CD4-positive, alpha-beta memory T cell (primary cell): ENCODE data around the gene ANKMY2. TPM values are rescaled to one million over a fixed set of nuclear protein-coding genes. Genes with fewer than 3 reads are reported as not detected.

ENCODE experiments used
- CTCF ChIA-PET: fragments of 350-600 bp; sonication (Branson Sonifier 250); formaldehyde crosslinking; loops from one replicate; lab custom pipeline; 2021; ENCODE audit warnings: inconsistent platforms; ENCODE audit not compliant: partially characterized antibody; lab: Charles Lee
- POLR2A ChIA-PET: fragments of 350-600 bp; sonication (Branson Sonifier 250); formaldehyde crosslinking; loops from one replicate; lab custom pipeline; 2021; ENCODE audit not compliant: partially characterized antibody; lab: Charles Lee
- DNase-seq, 5 donors: peaks; one replicate each; pipeline versions ENCODE4 v3.0.0 to v3.0.0-alpha.2; 2020 to 2022; ENCODE audit warnings: mixed read lengths in 1 of 5
- H3K27ac ChIP-seq: one replicate; pipeline ENCODE4 v1.7.0; 2013; ENCODE audit warnings: low read depth, low read length
- H3K27me3 ChIP-seq: 2 replicates; pipeline ENCODE4 v1.7.0; 2013; ENCODE audit warnings: mild to moderate bottlenecking, low read length, moderate library complexity; ENCODE audit not compliant: insufficient read depth
- H3K36me3 ChIP-seq: 2 replicates; pipeline ENCODE4 v1.7.0; 2013; ENCODE audit warnings: mild to moderate bottlenecking, low read length, moderate library complexity; ENCODE audit not compliant: insufficient read depth
- H3K4me1 ChIP-seq: 2 replicates; pipeline ENCODE4 v1.7.0; 2013; ENCODE audit warnings: mild to moderate bottlenecking, low read length, moderate library complexity; ENCODE audit not compliant: insufficient read depth
- H3K4me3 ChIP-seq, 2 donors: one replicate each; pipeline ENCODE4 v1.7.0; 2013; ENCODE audit warnings: low read length in 2 of 2, mild to moderate bottlenecking in 1 of 2
- H3K9me3 ChIP-seq, 2 donors: one replicate each; pipeline ENCODE4 v1.7.0; 2013; ENCODE audit warnings: low read length in 2 of 2, control low read depth in 1 of 2; ENCODE audit not compliant: control insufficient read depth in 1 of 2
- H3K27ac Mint-ChIP-seq, 7 donors: one replicate each; pipeline ENCODE4 v1.8.0; 2020 to 2021; ENCODE audit warnings: mixed read lengths in 7 of 7, mild to moderate bottlenecking in 6 of 7, inconsistent platforms in 3 of 7, moderate library complexity in 3 of 7
- H3K27me3 Mint-ChIP-seq, 2 donors: one replicate each; pipeline ENCODE4 v1.8.0; 2020 to 2021; ENCODE audit warnings: mixed read lengths in 2 of 2
- H3K36me3 Mint-ChIP-seq, 2 donors: one replicate each; pipeline ENCODE4 v1.8.0; 2020 to 2021; ENCODE audit warnings: mixed read lengths in 2 of 2, inconsistent platforms in 1 of 2, mild to moderate bottlenecking in 1 of 2
- H3K4me1 Mint-ChIP-seq, 4 donors: one replicate each; pipeline ENCODE4 v1.8.0; 2020 to 2021; ENCODE audit warnings: mixed read lengths in 4 of 4, mild to moderate bottlenecking in 1 of 4
- H3K4me3 Mint-ChIP-seq, 8 donors: one replicate each; pipeline ENCODE4 v1.8.0; 2020 to 2021; ENCODE audit warnings: mixed read lengths in 8 of 8, mild to moderate bottlenecking in 7 of 8, moderate library complexity in 6 of 8, inconsistent platforms in 3 of 8
- H3K9me3 Mint-ChIP-seq, 8 donors: one replicate each; pipeline ENCODE4 v1.8.0; 2020 to 2021; ENCODE audit warnings: mixed read lengths in 8 of 8, mild to moderate bottlenecking in 5 of 8, inconsistent platforms in 3 of 8, moderate library complexity in 1 of 8
- intact Hi-C: fragments of 100-400 bp; cut with micrococcal nuclease; formaldehyde crosslinking; loops from one replicate; pipeline ENCODE4 v1.15.1; 2023
- polyA plus RNA-seq, 2 donors: library from polyadenylated mRNA; unstranded; fragments of 300-500 nt; fragmentation: Illumina TruSeq; gene quantifications; one replicate each; pipeline ENCODE4 v1.2.3, GENCODE V29; 2021
- total RNA-seq, 2 experiments: library from RNA; stranded (reverse); gene quantifications; one replicate each; pipeline ENCODE4 v1.2.3, GENCODE V29; 2021

Gene ANKMY2
- total and polyA plus RNA-seq, 4 experiments from 2014 or later, result 13.6 to 21.4 (median 17.6) TPM

- Mint-ChIP-seq H3K27me3 (peaks cover 1 to 10% of the 10 kb centered on the region in 2 donors), H3K4me1 (no peaks in the 10 kb centered on the region), H3K36me3 (no peaks in the 10 kb centered on the region), H3K9me3 (peaks cover 0 to 6% (median 0%) of the 10 kb centered on the region in 8 donors), H3K4me3 (no peak overlapping the region), H3K27ac (peak overlapping the region in 1 of 7 donors; percentile 11)
- no peaks in the 10 kb centered on the region for H3K27me3 ChIP-seq
- H3K4me1 ChIP-seq, result no peaks in the 10 kb centered on the region
- ChIA-PET POLR2A (no interaction called here), CTCF (interaction anchor here (1.4 to 2.1 kb wide), 2 partner anchors 20 to 22 kb away, joined by 3 to 10 read pairs; no protein-coding TSS in a partner anchor)
- no peak overlapping the region for H3K4me3 ChIP-seq
- DNase-seq, result no peak
- no peaks in the 10 kb centered on the region for H3K9me3 ChIP-seq
- no peak overlapping the region for H3K27ac ChIP-seq
- H3K36me3 ChIP-seq, result no peaks in the 10 kb centered on the region
- intact Hi-C loops, result no loop called here
Observed at GRCh38 chr7:16586081-16586874, 59.3 kb downstream of the ANKMY2 start.

- Mint-ChIP-seq H3K4me3 (no peak overlapping the region), H3K36me3 (no peaks in the 10 kb centered on the region), H3K4me1 (no peaks in the 10 kb centered on the region), H3K27ac (no peak overlapping the region), H3K27me3 (peaks cover 1 to 10% of the 10 kb centered on the region in 2 donors), H3K9me3 (peaks cover 0 to 6% (median 0%) of the 10 kb centered on the region in 8 donors)
- intact Hi-C loops, result no loop called here
- POLR2A ChIA-PET, result no interaction called here
- Histone ChIP-seq H3K4me1 (no peaks in the 10 kb centered on the region), H3K27me3 (no peaks in the 10 kb centered on the region), H3K27ac (no peak overlapping the region), H3K4me3 (no peak overlapping the region), H3K9me3 (no peaks in the 10 kb centered on the region), H3K36me3 (no peaks in the 10 kb centered on the region)
- CTCF ChIA-PET, result interaction anchor here (2.1 kb wide), 1 partner anchor 21 kb away, joined by 10 read pairs; no protein-coding TSS in a partner anchor
- no peak for DNase-seq
Observed at GRCh38 chr7:16585540-16585939, 60.0 kb downstream of the ANKMY2 start.

GRCh38 chr7:16583834-16584233, 61.7 kb downstream of the ANKMY2 start:
- intact Hi-C loops, result no loop called here
- H3K4me1 Mint-ChIP-seq, result no peaks in the 10 kb centered on the region
- CTCF ChIA-PET, result no interaction called here

GRCh38 chr7:16581286-16581685, 64.3 kb downstream of the ANKMY2 start:
- no peak overlapping the region for H3K4me3 Mint-ChIP-seq
- H3K27me3 ChIP-seq, result no peaks in the 10 kb centered on the region
- no peaks in the 10 kb centered on the region for H3K4me1 Mint-ChIP-seq
- ChIA-PET CTCF (interaction anchor here (2.1 kb wide), 1 partner anchor 17 kb away, joined by 7 read pairs; no protein-coding TSS in a partner anchor), POLR2A (no interaction called here)
- H3K36me3 ChIP-seq, result no peaks in the 10 kb centered on the region
- no peaks in the 10 kb centered on the region for H3K4me1 ChIP-seq
- no peak overlapping the region for H3K27ac Mint-ChIP-seq
- H3K27ac ChIP-seq, result no peak overlapping the region
- peaks cover 0 to 6% (median 0%) of the 10 kb centered on the region in 8 donors for H3K9me3 Mint-ChIP-seq
- H3K27me3 Mint-ChIP-seq, result peaks cover 1 to 10% of the 10 kb centered on the region in 2 donors
- no peaks in the 10 kb centered on the region for H3K9me3 ChIP-seq
- intact Hi-C loops, result no loop called here
- no peak overlapping the region for H3K4me3 ChIP-seq
- DNase-seq, result no peak
- no peaks in the 10 kb centered on the region for H3K36me3 Mint-ChIP-seq

More at GRCh38 chr7:16583834-16584233, 61.7 kb downstream of the ANKMY2 start:
- Histone ChIP-seq H3K9me3 (no peaks in the 10 kb centered on the region), H3K27ac (no peak overlapping the region), H3K4me1 (no peaks in the 10 kb centered on the region), H3K27me3 (no peaks in the 10 kb centered on the region), H3K36me3 (no peaks in the 10 kb centered on the region), H3K4me3 (no peak overlapping the region)
- Mint-ChIP-seq H3K27me3 (peaks cover 1 to 10% of the 10 kb centered on the region in 2 donors), H3K9me3 (peaks cover 0 to 6% (median 0%) of the 10 kb centered on the region in 8 donors), H3K4me3 (no peak overlapping the region), H3K36me3 (no peaks in the 10 kb centered on the region), H3K27ac (no peak overlapping the region)
- POLR2A ChIA-PET, result no interaction called here
- no peak for DNase-seq

GRCh38 chr7:16579216-16579615, 66.3 kb downstream of the ANKMY2 start:
- POLR2A ChIA-PET, result no interaction called here
- Histone ChIP-seq H3K36me3 (no peaks in the 10 kb centered on the region), H3K27ac (no peak overlapping the region), H3K27me3 (no peaks in the 10 kb centered on the region), H3K4me3 (no peak overlapping the region), H3K9me3 (no peaks in the 10 kb centered on the region), H3K4me1 (no peaks in the 10 kb centered on the region)
- Mint-ChIP-seq H3K9me3 (peaks cover 0 to 2% (median 0%) of the 10 kb centered on the region in 8 donors), H3K27me3 (no peaks in the 10 kb centered on the region), H3K27ac (no peak overlapping the region), H3K4me1 (no peaks in the 10 kb centered on the region), H3K36me3 (no peaks in the 10 kb centered on the region), H3K4me3 (no peak overlapping the region)
- DNase-seq, result no peak
- intact Hi-C loops, result no loop called here
- CTCF ChIA-PET, result no interaction called here

- ChIA-PET POLR2A (no interaction called here), CTCF (interaction anchor here (1.1 kb wide), 1 partner anchor 7 kb away, joined by 4 read pairs; no protein-coding TSS in a partner anchor)
- no peak overlapping the region for H3K27ac Mint-ChIP-seq
- no peak overlapping the region for H3K4me3 Mint-ChIP-seq
- DNase-seq, result no peak
- intact Hi-C loops, result no loop called here
- no peak overlapping the region for H3K27ac ChIP-seq
- peaks cover 0 to 2% (median 0%) of the 10 kb centered on the region in 8 donors for H3K9me3 Mint-ChIP-seq
- no peaks in the 10 kb centered on the region for H3K36me3 ChIP-seq
- no peaks in the 10 kb centered on the region for H3K4me1 ChIP-seq
- no peaks in the 10 kb centered on the region for H3K27me3 ChIP-seq
- no peaks in the 10 kb centered on the region for H3K9me3 ChIP-seq
- H3K27me3 Mint-ChIP-seq, result peaks cover 0 to 6% of the 10 kb centered on the region in 2 donors
- no peaks in the 10 kb centered on the region for H3K36me3 Mint-ChIP-seq
- no peak overlapping the region for H3K4me3 ChIP-seq
- H3K4me1 Mint-ChIP-seq, result no peaks in the 10 kb centered on the region
Observed at GRCh38 chr7:16571941-16572340, 73.6 kb downstream of the ANKMY2 start.

- Mint-ChIP-seq H3K27ac (peak overlapping the region in 1 of 7 donors; percentile 81), H3K4me3 (peak overlapping the region in 2 of 8 donors; percentile 57 to 67), H3K9me3 (no peaks in the 10 kb centered on the region), H3K36me3 (no peaks in the 10 kb centered on the region), H3K27me3 (peaks cover 3 to 5% of the 10 kb centered on the region in 2 donors), H3K4me1 (peaks cover 8 to 17% (median 14%) of the 10 kb centered on the region in 4 donors)
- Histone ChIP-seq H3K4me1 (peaks cover 19% of the 10 kb centered on the region), H3K36me3 (no peaks in the 10 kb centered on the region), H3K27me3 (no peaks in the 10 kb centered on the region), H3K27ac (no peak overlapping the region), H3K4me3 (no peak overlapping the region), H3K9me3 (no peaks in the 10 kb centered on the region)
- ChIA-PET CTCF (interaction anchor here (0.7 to 4.5 kb wide), 41 partner anchors 8 to 499 kb away, joined by 3 to 98 read pairs (median 4); partner anchors contain the start of gene CRPPA), POLR2A (no interaction called here)
- DNase-seq, result peak in 4 of 5 donors; percentile 43 to 53 (median 51)
- intact Hi-C loops, result loop anchor here (1.0 to 5.0 kb wide), 4 partner anchors 133 to 1868 kb away; no protein-coding TSS in a partner anchor
Observed at GRCh38 chr7:16564909-16565426, 80.6 kb downstream of the ANKMY2 start.
